ENCODE data around the gene HEMGN. TPM values are rescaled to one million over a fixed set of nuclear protein-coding genes. Genes with fewer than 3 reads are reported as not detected.

HEMGN gene
- total RNA-seq, 4 donors from 2014 or later: 0.65 TPM; not detected in 3

GRCh38 chr9:97895695-97896332 is 42.2 kb downstream of the HEMGN start:
- no peak for TF ChIP-seq CTCF (IDR thresholded peaks at IDR 0.05; ENCODE audit: low read depth)

- no peak for TF ChIP-seq CTCF (IDR thresholded peaks at IDR 0.05; ENCODE audit: low read depth)
These were observed 42.8 kb downstream of the HEMGN start for GRCh38 chr9:97895211-97895610.

GRCh38 chr9:97892421-97892820 is 45.6 kb downstream of the HEMGN start:
- no peak for TF ChIP-seq CTCF (IDR thresholded peaks at IDR 0.05; ENCODE audit: low read depth)

GRCh38 chr9:97891736-97892135 is 46.2 kb downstream of the HEMGN start:
- TF ChIP-seq CTCF (IDR thresholded peaks at IDR 0.05; ENCODE audit: low read depth): no peak

- TF ChIP-seq CTCF (IDR thresholded peaks at IDR 0.05; ENCODE audit: low read depth): no peak
These were observed 47.8 kb downstream of the HEMGN start for GRCh38 chr9:97889941-97890887.

GRCh38 chr9:97880336-97880735 is 57.6 kb downstream of the HEMGN start:
- no peak for TF ChIP-seq CTCF (IDR thresholded peaks at IDR 0.05; ENCODE audit: low read depth)

Small RNAs within 50 kb of the gene (small RNA-seq; reads per million reads assigned to genes)
- 0.49 reads per million for gene RF00019

Other genes starting within 250 kb of the HEMGN start
- 10 to 100 TPM; 15.1 to 18.7 (median 18.4) TPM for gene XPA, start 240.8 kb downstream of the HEMGN start, total RNA-seq
- gene FOXE1, start 84.9 kb downstream of the HEMGN start, total RNA-seq: not detected
- 10 to 100 TPM; 21.7 to 29.5 (median 26.3) TPM for gene TRMO, start 15.7 kb downstream of the HEMGN start, total RNA-seq
- 10 to 100 TPM; 32.8 to 61.4 (median 43.8) TPM for gene ANP32B, start 45.2 kb upstream of the HEMGN start, total RNA-seq
- gene NANS, start 118.6 kb upstream of the HEMGN start, total RNA-seq: 10 to 100 TPM; 27.7 to 58.6 (median 41.9) TPM
- 10 to 100 TPM; 10.7 to 44.2 (median 18.2) TPM for gene TRIM14, start 181.1 kb upstream of the HEMGN start, total RNA-seq

All from subcutaneous adipose tissue (tissue), 4 donors.